Hepatocyte (in vitro differentiated cells): ENCODE measurements around the gene GRHL1. TPM values are rescaled to one million over a fixed set of nuclear protein-coding genes. Genes with fewer than 3 reads are reported as not detected.

Experiments
- DNase-seq: peaks from one replicate; pipeline ENCODE4 v3.0.0-alpha.2; 2016; ENCODE audit warnings: low spot score
- H2AFZ ChIP-seq: fragments of 200-600 bp; sonication (generic); 2 replicates; pipeline ENCODE4 v1.6.0; 2016; ENCODE audit warnings: antibody characterized with exemption, mild to moderate bottlenecking
- H3K27ac ChIP-seq: fragments of 200-600 bp; sonication (generic); 2 replicates; pipeline ENCODE4 v1.5.1; 2016; ENCODE audit warnings: mild to moderate bottlenecking
- H3K27me3 ChIP-seq: fragments of 200-600 bp; sonication (generic); 2 replicates; pipeline ENCODE4 v1.6.1; 2016
- H3K36me3 ChIP-seq: fragments of 200-600 bp; sonication (generic); replicated peaks from 2 replicates; pipeline ENCODE4 v1.5.1; 2016; ENCODE audit warnings: low read depth; ENCODE audit not compliant: insufficient read depth
- H3K4me1 ChIP-seq: fragments of 200-600 bp; sonication (generic); 2 replicates; pipeline ENCODE4 v1.5.1; 2016; ENCODE audit warnings: mild to moderate bottlenecking, moderate library complexity; ENCODE audit not compliant: insufficient read depth
- H3K4me2 ChIP-seq: fragments of 200-600 bp; sonication (generic); 2 replicates; pipeline ENCODE4 v1.6.0; 2016
- H3K4me3 ChIP-seq: fragments of 200-600 bp; sonication (generic); 2 replicates; pipeline ENCODE4 v1.5.1; 2016; ENCODE audit warnings: mild to moderate bottlenecking
- H3K79me2 ChIP-seq: fragments of 200-600 bp; sonication (generic); 2 replicates; pipeline ENCODE4 v1.6.0; 2017; ENCODE audit warnings: mild to moderate bottlenecking
- H3K9me2 ChIP-seq: fragments of 200-600 bp; sonication (generic); replicated peaks from 2 replicates; pipeline ENCODE4 v1.6.0; 2017; ENCODE audit warnings: mild to moderate bottlenecking; ENCODE audit not compliant: insufficient read depth
- H3K9me3 ChIP-seq: fragments of 200-600 bp; sonication (generic); 2 replicates; pipeline ENCODE4 v1.5.1; 2016; ENCODE audit warnings: low read depth, mild to moderate bottlenecking
- H4K20me1 ChIP-seq: fragments of 200-600 bp; sonication (generic); 2 replicates; pipeline ENCODE4 v1.6.0; 2016; ENCODE audit warnings: mild to moderate bottlenecking; ENCODE audit not compliant: insufficient read depth, poor library complexity, severe bottlenecking
- EZH2 ChIP-seq: fragments of 200-600 bp; sonication (generic); IDR thresholded peaks from 2 replicates; pipeline ENCODE4 v1.6.1; 2016; ENCODE audit warnings: antibody characterized with exemption, mild to moderate bottlenecking, borderline replicate concordance
- EZH2phosphoT487 ChIP-seq: fragments of 200-600 bp; sonication (generic); IDR thresholded peaks from one replicate; pipeline ENCODE4 v1.6.1; 2018; ENCODE audit warnings: antibody characterized with exemption, mild to moderate bottlenecking, low read depth, moderate library complexity; ENCODE audit not compliant: unreplicated experiment, severe bottlenecking
- WGBS: methylation state at CpG from one replicate; pipeline ENCODE4 v1.1.6; 2016; ENCODE audit warnings: low lambda C conversion rate; ENCODE audit errors: missing lambda C conversion rate; 5-methylcytosine and 5-hydroxymethylcytosine counted together
- polyA plus RNA-seq: library from polyadenylated mRNA; unstranded; fragments of >200 nt; fragmentation: Nextera tagmentation; extraction: Ambion mirVana; gene quantifications from 2 replicates; pipeline ENCODE4 v1.2.1, GENCODE V29; 2016
- total RNA-seq: library from RNA; depleted of rRNA; stranded (reverse); fragments of >200 nt; gene quantifications from 2 replicates; pipeline ENCODE4 v1.2.3, GENCODE V29; 2014
- TF ChIP-seq, protein P1 (sequence below): fragments of 200-600 bp; sonication (generic); IDR thresholded peaks from 2 replicates; pipeline ENCODE4 v1.5.1; 2016; ENCODE audit warnings: antibody characterized with exemption, mild to moderate bottlenecking; ENCODE audit not compliant: poor library complexity

The GRHL1 gene
- total and polyA plus RNA-seq, 2 experiments from 2014 or later: 4.0 to 10.9 TPM

DNA sequence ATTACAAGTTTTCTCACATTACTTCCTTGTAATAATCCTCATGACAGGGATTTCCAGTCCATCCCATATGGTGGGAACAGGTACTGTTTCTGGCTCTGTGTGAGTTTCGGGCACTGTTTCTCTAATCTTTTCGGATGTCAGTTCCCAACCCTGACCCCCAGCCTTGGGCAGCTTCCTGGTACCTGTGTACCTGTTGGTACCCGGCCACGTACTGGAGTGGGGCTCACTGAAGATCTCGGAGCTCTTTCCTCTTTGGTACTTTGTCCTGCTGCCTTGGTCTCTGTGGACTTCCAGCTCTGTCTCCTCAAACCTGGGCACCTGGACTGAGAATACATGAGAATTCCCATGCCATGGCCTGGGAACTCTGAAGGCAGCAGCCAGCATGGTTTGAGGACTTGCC, 36.8 kb downstream of the GRHL1 start:
- 98% methylated on average over 5 of the region's 5 CpGs for WGBS
- H3K36me3 ChIP-seq: no peaks in the 10 kb centered on the region

DNA sequence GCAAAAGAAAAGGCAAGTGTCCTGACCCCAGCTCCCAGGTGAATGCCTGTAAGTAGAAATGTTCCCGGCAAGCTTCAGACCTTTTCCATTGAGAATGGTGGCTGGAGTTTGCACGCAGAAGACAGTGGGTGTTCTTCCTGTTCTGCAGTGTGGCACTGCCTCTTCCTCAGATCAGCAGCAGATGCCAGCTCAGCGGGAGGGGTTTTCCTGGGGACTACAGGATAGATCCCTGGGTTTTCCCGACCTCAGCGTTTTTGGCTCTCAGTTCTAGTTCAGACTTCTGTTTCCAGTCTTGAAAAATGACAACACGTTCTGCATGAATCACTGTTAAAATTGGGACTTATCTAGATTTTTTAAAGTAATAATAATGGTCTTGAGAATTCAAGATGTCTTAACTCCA, 39.2 kb downstream of the GRHL1 start:
- H3K27ac ChIP-seq: no peak overlapping the region
- no peaks in the 10 kb centered on the region for H3K79me2 ChIP-seq

More for the DNA sequence above, 36.8 kb downstream of the GRHL1 start:
- no peaks in the 10 kb centered on the region for H3K79me2 ChIP-seq
- TF ChIP-seq EZH2phosphoT487 (no peak), EZH2 (no peak)
- TF ChIP-seq, protein P1, sequence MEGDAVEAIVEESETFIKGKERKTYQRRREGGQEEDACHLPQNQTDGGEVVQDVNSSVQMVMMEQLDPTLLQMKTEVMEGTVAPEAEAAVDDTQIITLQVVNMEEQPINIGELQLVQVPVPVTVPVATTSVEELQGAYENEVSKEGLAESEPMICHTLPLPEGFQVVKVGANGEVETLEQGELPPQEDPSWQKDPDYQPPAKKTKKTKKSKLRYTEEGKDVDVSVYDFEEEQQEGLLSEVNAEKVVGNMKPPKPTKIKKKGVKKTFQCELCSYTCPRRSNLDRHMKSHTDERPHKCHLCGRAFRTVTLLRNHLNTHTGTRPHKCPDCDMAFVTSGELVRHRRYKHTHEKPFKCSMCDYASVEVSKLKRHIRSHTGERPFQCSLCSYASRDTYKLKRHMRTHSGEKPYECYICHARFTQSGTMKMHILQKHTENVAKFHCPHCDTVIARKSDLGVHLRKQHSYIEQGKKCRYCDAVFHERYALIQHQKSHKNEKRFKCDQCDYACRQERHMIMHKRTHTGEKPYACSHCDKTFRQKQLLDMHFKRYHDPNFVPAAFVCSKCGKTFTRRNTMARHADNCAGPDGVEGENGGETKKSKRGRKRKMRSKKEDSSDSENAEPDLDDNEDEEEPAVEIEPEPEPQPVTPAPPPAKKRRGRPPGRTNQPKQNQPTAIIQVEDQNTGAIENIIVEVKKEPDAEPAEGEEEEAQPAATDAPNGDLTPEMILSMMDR: no peak
- H3K4me2 ChIP-seq: no peak overlapping the region
- no peak overlapping the region for H2AFZ ChIP-seq
- no peaks in the 10 kb centered on the region for H3K27me3 ChIP-seq
- no peak for DNase-seq
- no peaks in the 10 kb centered on the region for H3K9me2 ChIP-seq
- no peak overlapping the region for H3K4me3 ChIP-seq
- H3K27ac ChIP-seq: no peak overlapping the region
- H4K20me1 ChIP-seq: no peaks in the 10 kb centered on the region
- no peaks in the 10 kb centered on the region for H3K4me1 ChIP-seq
- H3K9me3 ChIP-seq: no peaks in the 10 kb centered on the region

DNA sequence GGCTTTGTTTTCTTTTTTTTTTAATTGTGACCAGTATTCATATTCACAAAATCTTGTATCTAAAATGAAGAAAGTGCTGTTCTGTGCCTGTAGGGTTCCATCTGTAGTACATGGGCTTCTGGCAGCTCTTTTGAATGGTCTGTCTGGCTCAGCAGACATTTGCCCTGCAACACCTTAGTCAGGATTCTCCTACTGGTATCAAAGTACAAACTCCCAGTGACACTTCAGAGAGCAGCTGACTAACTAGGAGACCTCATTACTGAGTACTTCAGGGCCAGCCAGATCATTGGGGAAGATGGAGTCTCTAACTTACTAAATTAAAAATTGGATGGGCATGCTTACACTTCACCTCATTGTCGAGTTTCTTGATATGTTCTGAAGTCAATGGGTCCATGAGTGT, 39.7 kb downstream of the GRHL1 start:
- H3K36me3 ChIP-seq: no peaks in the 10 kb centered on the region
- peak; percentile 42 for DNase-seq
- H3K9me3 ChIP-seq: no peaks in the 10 kb centered on the region
- no peaks in the 10 kb centered on the region for H3K27me3 ChIP-seq
- H3K4me3 ChIP-seq: no peak overlapping the region
- H3K9me2 ChIP-seq: no peaks in the 10 kb centered on the region
- TF ChIP-seq EZH2: no peak
- no peak for TF ChIP-seq EZH2phosphoT487
- TF ChIP-seq, protein P1: no peak
- H2AFZ ChIP-seq: no peak overlapping the region
- H3K27ac ChIP-seq: peak overlapping the region; percentile 8
- 90% methylated on average over 1 of the region's 1 CpG for WGBS
- no peaks in the 10 kb centered on the region for H3K4me1 ChIP-seq
- no peaks in the 10 kb centered on the region for H3K79me2 ChIP-seq
- H4K20me1 ChIP-seq: no peaks in the 10 kb centered on the region
- no peak overlapping the region for H3K4me2 ChIP-seq

More for the DNA sequence above, 39.2 kb downstream of the GRHL1 start:
- H3K4me3 ChIP-seq: no peak overlapping the region
- 87% methylated on average over 6 of the region's 6 CpGs for WGBS
- no peak for DNase-seq
- TF ChIP-seq, protein P1: no peak
- TF ChIP-seq EZH2 (no peak), EZH2phosphoT487 (no peak)
- H3K36me3 ChIP-seq: no peaks in the 10 kb centered on the region
- H2AFZ ChIP-seq: no peak overlapping the region
- H3K4me1 ChIP-seq: no peaks in the 10 kb centered on the region
- no peak overlapping the region for H3K4me2 ChIP-seq
- H3K27me3 ChIP-seq: no peaks in the 10 kb centered on the region
- H3K9me2 ChIP-seq: no peaks in the 10 kb centered on the region
- H4K20me1 ChIP-seq: no peaks in the 10 kb centered on the region
- no peaks in the 10 kb centered on the region for H3K9me3 ChIP-seq

DNA sequence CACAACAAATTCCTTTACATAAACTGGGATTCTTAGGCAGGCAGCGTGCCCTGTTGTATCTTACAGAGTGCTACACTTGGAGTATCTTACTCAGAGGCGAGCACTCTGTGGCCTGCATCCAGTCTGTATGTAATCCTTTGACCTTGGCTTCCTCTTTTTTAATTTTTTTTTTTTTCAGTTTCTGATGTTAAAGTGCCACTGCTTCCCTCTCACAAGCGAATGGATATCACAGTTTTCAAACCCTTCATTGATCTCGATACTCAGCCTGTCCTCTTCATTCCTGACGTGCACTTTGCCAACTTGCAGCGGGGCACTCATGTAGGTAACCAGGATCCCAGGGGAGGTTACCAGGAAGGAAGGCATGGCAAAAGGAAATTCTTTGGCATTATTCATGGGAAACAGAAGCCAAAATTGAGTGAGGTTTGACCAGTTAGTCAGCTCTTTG, 40.4 kb downstream of the GRHL1 start:
- no peaks in the 10 kb centered on the region for H4K20me1 ChIP-seq
- no peaks in the 10 kb centered on the region for H3K27me3 ChIP-seq
- no peaks in the 10 kb centered on the region for H3K4me1 ChIP-seq
- no peaks in the 10 kb centered on the region for H3K9me2 ChIP-seq
- H3K27ac ChIP-seq: peak overlapping the region; percentile 8
- H2AFZ ChIP-seq: no peak overlapping the region
- no peaks in the 10 kb centered on the region for H3K79me2 ChIP-seq
- TF ChIP-seq EZH2 (no peak), EZH2phosphoT487 (no peak)
- TF ChIP-seq, protein P1: no peak
- no peaks in the 10 kb centered on the region for H3K9me3 ChIP-seq
- 95% methylated on average over 6 of the region's 6 CpGs for WGBS
- no peak for DNase-seq
- no peaks in the 10 kb centered on the region for H3K36me3 ChIP-seq
- H3K4me3 ChIP-seq: no peak overlapping the region
- no peak overlapping the region for H3K4me2 ChIP-seq
